NCI-H748 (cell line): ENCODE data around the gene LIG3.
"Not testable (repeated sequence)": the region's sequence is repeated elsewhere in the genome, so short reads cannot be mapped to it uniquely, and the experiment has no call there.

Experiments
- DNase-seq: peaks from one replicate; lab custom pipeline; 2025; ENCODE audit not compliant: unreplicated experiment; lab: John Stamatoyannopoulos, UW

LIG3 gene

GRCh38 chr17:35030780-35031179 is 50.5 kb downstream of the LIG3 start:
- DNase-seq: no peak

GRCh38 chr17:35038453-35038852 is 58.1 kb downstream of the LIG3 start:
- DNase-seq: no peak

- no peak for DNase-seq
Measured at GRCh38 chr17:35041390-35041789, 61.1 kb downstream of the LIG3 start.

- no peak for DNase-seq
Measured at GRCh38 chr17:35044181-35044580, 63.9 kb downstream of the LIG3 start.

GRCh38 chr17:35045458-35045979 is 65.2 kb downstream of the LIG3 start:
- DNase-seq: not testable (repeated sequence)

- DNase-seq: no peak
Measured at GRCh38 chr17:35046245-35046644, 65.9 kb downstream of the LIG3 start.

- DNase-seq: no peak
Measured at GRCh38 chr17:35046740-35047283, 66.5 kb downstream of the LIG3 start.

GRCh38 chr17:35048685-35049379 is 68.5 kb downstream of the LIG3 start:
- no peak for DNase-seq

- no peak for DNase-seq
Measured at GRCh38 chr17:35050170-35050569, 69.9 kb downstream of the LIG3 start.

- DNase-seq: no peak
Measured at GRCh38 chr17:35051183-35051578, 70.9 kb downstream of the LIG3 start.

- no peak for DNase-seq
Measured at GRCh38 chr17:35051579-35052240, 71.4 kb downstream of the LIG3 start.

- DNase-seq: no peak
Measured at GRCh38 chr17:35052241-35052610, 71.9 kb downstream of the LIG3 start.

- DNase-seq: no peak
Measured at GRCh38 chr17:35052780-35053179, 72.5 kb downstream of the LIG3 start.

- DNase-seq: no peak
Measured at GRCh38 chr17:35053204-35053603, 72.9 kb downstream of the LIG3 start.

GRCh38 chr17:35056013-35056412 is 75.7 kb downstream of the LIG3 start:
- no peak for DNase-seq

- DNase-seq: no peak
Measured at GRCh38 chr17:35057332-35057915, 77.1 kb downstream of the LIG3 start.
